HL-60 (cell line): ENCODE results near the gene ANKRD44.

Experiments used
- DNase-seq, 2 experiments: peaks; one replicate each; pipeline ENCODE4 v3.0.0-alpha.2; 2010 to 2020; ENCODE audit warnings: low read depth in 1 of 2, low spot score in 1 of 2
- H3K27ac ChIP-seq: fragments of 250-450 bp; sonication (Bioruptor Pico); replicated peaks from 2 replicates; pipeline ENCODE4 v1.5.1; 2020; ENCODE audit warnings: mild to moderate bottlenecking, moderate library complexity
- H3K27me3 ChIP-seq: fragments of 250-450 bp; sonication (Bioruptor Pico); 2 replicates; pipeline ENCODE4 v1.5.1; 2021; ENCODE audit warnings: mild to moderate bottlenecking, moderate library complexity; ENCODE audit not compliant: insufficient read depth, poor library complexity, severe bottlenecking
- H3K4me3 ChIP-seq: replicated peaks from 2 replicates; pipeline ENCODE4 v1.5.1; 2011; ENCODE audit warnings: mild to moderate bottlenecking, control low read depth, low read length; ENCODE audit not compliant: insufficient read depth
- CTCF ChIP-seq: IDR thresholded peaks from one replicate; pipeline ENCODE4 v1.5.1; 2011; ENCODE audit warnings: low read length, control low read depth, inconsistent platforms; ENCODE audit not compliant: insufficient read depth
- GABPA ChIP-seq: IDR thresholded peaks from 2 replicates; pipeline ENCODE4 v1.6.1; 2012; ENCODE audit warnings: low read depth
- POLR2AphosphoS5 ChIP-seq: IDR thresholded peaks from 2 replicates; pipeline ENCODE4 v1.6.1; 2012; ENCODE audit warnings: low read depth
- REST ChIP-seq: IDR thresholded peaks from 2 replicates; pipeline ENCODE4 v1.6.1; 2012; ENCODE audit warnings: low read depth; ENCODE audit not compliant: insufficient replicate concordance
- SPI1 ChIP-seq: IDR thresholded peaks from 2 replicates; pipeline ENCODE4 v1.6.1; 2012; ENCODE audit warnings: low read depth, mild to moderate bottlenecking, borderline replicate concordance

The ANKRD44 gene

GRCh38 chr2:197079832-197080555, 230.6 kb downstream of the ANKRD44 start:
- H3K27ac ChIP-seq = no peak overlapping the region
- no peak overlapping the region for H3K4me3 ChIP-seq
- DNase-seq = no peak
- no peaks in the 10 kb centered on the region for H3K27me3 ChIP-seq
- TF ChIP-seq POLR2AphosphoS5 (no peak), GABPA (no peak), REST (no peak), CTCF (no peak), SPI1 (no peak)

DNA sequence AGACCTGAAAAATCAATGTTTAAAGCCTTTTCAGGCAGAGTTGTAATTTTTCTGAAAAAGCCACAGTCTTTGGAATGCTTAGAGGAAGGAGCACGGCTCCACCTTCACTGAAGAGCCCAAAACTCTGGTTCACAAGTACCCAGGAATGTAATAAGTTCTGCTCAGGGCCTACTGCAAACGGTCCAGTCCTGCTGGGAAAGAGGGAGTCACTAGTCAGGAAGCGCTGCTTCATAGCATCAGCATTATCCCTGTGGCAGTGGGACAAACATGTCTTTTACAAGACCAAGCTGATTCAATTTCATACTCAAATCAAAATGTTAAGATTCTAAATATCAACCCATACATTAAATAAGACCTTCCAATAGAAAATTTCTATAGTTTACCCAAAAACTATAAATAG, 231.2 kb downstream of the ANKRD44 start:
- no peak for DNase-seq
- no peaks in the 10 kb centered on the region for H3K27me3 ChIP-seq
- no peak overlapping the region for H3K4me3 ChIP-seq
- H3K27ac ChIP-seq = no peak overlapping the region
- TF ChIP-seq REST = no peak
- no peak for TF ChIP-seq SPI1

- Histone ChIP-seq H3K4me3 (no peak overlapping the region), H3K27ac (no peak overlapping the region), H3K27me3 (no peaks in the 10 kb centered on the region)
- TF ChIP-seq SPI1 (no peak), POLR2AphosphoS5 (no peak), GABPA (no peak), REST (no peak), CTCF (no peak)
- no peak for DNase-seq
These were observed 232.0 kb downstream of the ANKRD44 start for GRCh38 chr2:197078535-197078934.
